ENCODE data around the gene CCNQ.

GRCh38 chrX:153557618-153558355, 41.2 kb downstream of the CCNQ start:
- TF ChIP-seq CTCF (conservative IDR thresholded peaks at IDR 0.05; ENCODE audit: low read depth, low read length), result no peak
- no peak for TF ChIP-seq EZH2 (IDR thresholded peaks at IDR 0.05; ENCODE audit: borderline replicate concordance, low read depth, low read length, poor library complexity, severe bottlenecking)

Measured in A673 (cell line).